ENCODE data around the gene CD72.
"Not testable (repeated sequence)": the region's sequence is repeated elsewhere in the genome, so short reads cannot be mapped to it uniquely, and the experiment has no call there.

The CD72 gene

GRCh38 chr9:35583521-35583920 lies 34.7 kb downstream of the CD72 start:
- DNase-seq = not testable (repeated sequence)

- DNase-seq = not testable (repeated sequence)
Measured at GRCh38 chr9:35579659-35580227, 38.5 kb downstream of the CD72 start.

GRCh38 chr9:35579130-35579529 lies 39.1 kb downstream of the CD72 start:
- DNase-seq = no peak

GRCh38 chr9:35577486-35577885 lies 40.7 kb downstream of the CD72 start:
- no peak for DNase-seq

- no peak for DNase-seq
Measured at GRCh38 chr9:35575478-35575877, 42.7 kb downstream of the CD72 start.

- DNase-seq = no peak
Measured at GRCh38 chr9:35574578-35575122, 43.6 kb downstream of the CD72 start.

- no peak for DNase-seq
Measured at GRCh38 chr9:35570709-35571504, 47.3 kb downstream of the CD72 start.

GRCh38 chr9:35569206-35569605 lies 49.0 kb downstream of the CD72 start:
- DNase-seq = no peak

GRCh38 chr9:35568196-35568595 lies 50.0 kb downstream of the CD72 start:
- DNase-seq = no peak

GRCh38 chr9:35566417-35566816 lies 51.8 kb downstream of the CD72 start:
- no peak for DNase-seq

GRCh38 chr9:35564658-35565061 lies 53.6 kb downstream of the CD72 start:
- DNase-seq = no peak

GRCh38 chr9:35563791-35564197 lies 54.4 kb downstream of the CD72 start:
- DNase-seq = no peak

GRCh38 chr9:35562895-35563780 lies 55.1 kb downstream of the CD72 start:
- DNase-seq = no peak

GRCh38 chr9:35561468-35562261 lies 56.5 kb downstream of the CD72 start:
- DNase-seq = no peak

GRCh38 chr9:35560625-35561337 lies 57.4 kb downstream of the CD72 start:
- DNase-seq = no peak

Data from NCI-H526 treated with DMSO at 0.1 percent for 48 hours (cell line).